K562 (cell line): ENCODE results near the gene NMBR. TPM values are rescaled to one million over a fixed set of nuclear protein-coding genes. Genes with fewer than 3 reads are reported as not detected.

Experiments
- ATAC-seq: fragments of 200-7000 bp; cut with Tn5 transposase; 3 replicates; pipeline ENCODE4 v1.9.1; 2020; ENCODE audit warnings: moderate library complexity
- BruUV-seq: library from RNA; stranded (reverse); fragments of 400-500 nt; replicated peaks from 2 replicates; lab custom pipeline; 2021; lab: Mats Ljungman, UMichigan
- CTCF ChIA-PET: fragments of 300-600 bp; formaldehyde crosslinking; extraction: SDS; loops from one replicate; lab custom pipeline; 2021; ENCODE audit warnings: low intra/inter-chr PET ratio; lab: Yijun Ruan, JAX
- POLR2A ChIA-PET: fragments of 300-600, 350-650 bp; sonication (Branson Sonifier 250); formaldehyde crosslinking; extraction: SDS; loops from one replicate; lab custom pipeline; 2021; ENCODE audit warnings: antibody characterized with exemption, inconsistent platforms; lab: Yijun Ruan, JAX
- DNase-seq, 4 experiments: peaks; one replicate each; pipeline versions ENCODE4 v3.0.0 to v3.0.0-alpha.2; 2011 to 2018; ENCODE audit warnings: low spot score in 3 of 4, mixed read lengths in 3 of 4; ENCODE audit errors: extremely low read depth in 1 of 4
- FAIRE-seq: peaks from 2 replicates; lab custom pipeline; 2011; peaks lifted over from hg19 to GRCh38; lab: Jason Lieb, UNC
- H2AFZ ChIP-seq: 2 replicates; pipeline ENCODE4 v1.6.0; 2011; ENCODE audit warnings: low read depth, low read length, control low read depth, inconsistent platforms
- H3K27ac ChIP-seq: fragments of 200-600 bp; 3 replicates; pipeline ENCODE4 v1.8.0; 2011; ENCODE audit warnings: low read depth, mild to moderate bottlenecking, control low read depth, inconsistent platforms, low read length, moderate library complexity, mixed read lengths; ENCODE audit errors: extremely low read depth
- H3K27me3 ChIP-seq, 2 experiments: fragments of 300-600 bp in 1 of 2; 2 replicates in 1 of 2; 3 replicates in 1 of 2; pipeline versions ENCODE4 v1.6.0 to v1.8.0; 2011; ENCODE audit warnings: inconsistent platforms in 2 of 2, low read length in 2 of 2, mild to moderate bottlenecking in 1 of 2, mixed read lengths in 1 of 2, moderate library complexity in 1 of 2; ENCODE audit not compliant: control insufficient read depth in 2 of 2, insufficient read depth in 2 of 2
- H3K36me3 ChIP-seq: fragments of 300-600 bp; 3 replicates; pipeline ENCODE4 v1.8.0; 2011; ENCODE audit warnings: mild to moderate bottlenecking, low read length, inconsistent platforms; ENCODE audit not compliant: control insufficient read depth, insufficient read depth
- H3K4me1 ChIP-seq, 2 experiments: fragments of 200-600 bp in 1 of 2; replicated peaks in 1 of 2; 2 replicates in 1 of 2; 3 replicates in 1 of 2; pipeline versions ENCODE4 v1.5.1 to v1.8.0; 2011; ENCODE audit warnings: inconsistent platforms in 2 of 2, low read length in 2 of 2, mild to moderate bottlenecking in 1 of 2, mixed read lengths in 1 of 2, moderate library complexity in 1 of 2; ENCODE audit not compliant: control insufficient read depth in 2 of 2, insufficient read depth in 2 of 2
- H3K4me2 ChIP-seq: 2 replicates; pipeline ENCODE4 v1.6.1; 2011; ENCODE audit warnings: low read length, control low read depth, inconsistent platforms, mixed read lengths; ENCODE audit not compliant: insufficient read depth
- H3K4me3 ChIP-seq: fragments of 200-600 bp; sonication (generic), shearing (Covaris generic); 2 replicates; pipeline ENCODE4 v1.5.1; 2016; ENCODE audit warnings: control low read depth, inconsistent platforms
- H3K79me2 ChIP-seq: fragments of 200-600 bp; 3 replicates; pipeline ENCODE4 v1.8.0; 2011; ENCODE audit warnings: low read length, inconsistent platforms; ENCODE audit not compliant: control insufficient read depth, insufficient read depth
- H3K9ac ChIP-seq, 2 experiments: 2 replicates each; pipeline versions ENCODE4 v1.6.0 to v1.6.1; 2011; ENCODE audit warnings: low read depth in 2 of 2, low read length in 2 of 2, control low read depth in 1 of 2, inconsistent platforms in 1 of 2, mild to moderate bottlenecking in 1 of 2, mixed read lengths in 1 of 2; ENCODE audit not compliant: insufficient read depth in 1 of 2
- H3K9me1 ChIP-seq: one replicate; pipeline ENCODE4 v1.6.0; 2011; ENCODE audit warnings: inconsistent platforms, mild to moderate bottlenecking, low read length, moderate library complexity; ENCODE audit not compliant: control insufficient read depth, insufficient read depth
- H3K9me3 ChIP-seq: replicated peaks from 2 replicates; pipeline ENCODE4 v1.5.1; 2011; ENCODE audit warnings: low read depth, low read length, inconsistent platforms; ENCODE audit not compliant: control insufficient read depth, insufficient read depth
- H4K20me1 ChIP-seq: replicated peaks from 2 replicates; pipeline ENCODE4 v1.6.1; 2011; ENCODE audit warnings: low read length, inconsistent platforms, mixed read lengths; ENCODE audit not compliant: control insufficient read depth, insufficient read depth
- LARP7 ChIP-seq: fragments of 450-650 bp; IDR thresholded peaks from 2 replicates; pipeline ENCODE4 v1.6.1; 2016
- NFIC ChIP-seq: fragments of 450-650 bp; IDR thresholded peaks from 2 replicates; pipeline ENCODE4 v1.6.1; 2017; ENCODE audit warnings: mild to moderate bottlenecking, inconsistent platforms
- NFIX ChIP-seq: fragments of 250-450 bp; sonication (Bioruptor Pico); IDR thresholded peaks from 2 replicates; pipeline ENCODE4 v1.4.0; 2020; ENCODE audit warnings: low read depth, mild to moderate bottlenecking, moderate library complexity
- NR0B1 ChIP-seq: fragments of 450-650 bp; IDR thresholded peaks from one replicate; pipeline ENCODE4 v1.6.1; 2018; ENCODE audit warnings: mild to moderate bottlenecking, moderate library complexity; ENCODE audit not compliant: partially characterized antibody
- WGBS: fragments of 100-300 bp; shearing (Covaris generic); methylation state at CpG from one replicate; pipeline ENCODE4 v1.1.6; 2016; ENCODE audit warnings: low coverage, mixed read lengths; ENCODE audit not compliant: insufficient coverage; ENCODE audit errors: missing lambda C conversion rate; 5-methylcytosine and 5-hydroxymethylcytosine counted together
- in situ Hi-C: fragments of 300-500 bp; cut with MboI; formaldehyde crosslinking; loops from 4 replicates; pipeline ENCODE4 v1.15.0; 2018; ENCODE audit warnings: inconsistent platforms, mixed read lengths
- intact Hi-C: fragments of 100-400 bp; cut with micrococcal nuclease; formaldehyde crosslinking; loops from 2 replicates; pipeline ENCODE4 v1.14.2; 2022
- polyA plus RNA-seq, 8 experiments: library from polyadenylated mRNA; depleted of rRNA in 4 of 8; stranded (reverse) in 5 of 8; unstranded in 3 of 8; fragments of >200 nt; fragmentation: Nextera tagmentation in 2 of 8; fragmentation: Illumina TruSeq in 1 of 8; extraction: Ambion mirVana in 2 of 8; extraction: Trizol in 1 of 8; gene quantifications; 2 replicates each; pipeline versions ENCODE4 v1.2.1 to v1.2.3, GENCODE V29; 2011 to 2014; ENCODE audit warnings: inconsistent platforms in 1 of 8, missing spikeins in 1 of 8
- total RNA-seq, 7 experiments: library from RNA; depleted of rRNA in 6 of 7; stranded (reverse); fragments of >200 nt in 6 of 7; fragmentation: Illumina TruSeq in 2 of 7; extraction: Trizol in 2 of 7; gene quantifications; 2 replicates each; pipeline versions ENCODE4 v1.2.1 to v1.2.3, GENCODE V29; 2011 to 2021; ENCODE audit warnings: low replicate concordance in 1 of 7
- TF ChIP-seq, protein P1 (sequence below): fragments of 450-650 bp; conservative IDR thresholded peaks from 2 replicates; pipeline ENCODE4 v1.6.1; 2016; ENCODE audit warnings: missing genetic modification characterization, low read depth, mild to moderate bottlenecking, control low read depth, missing compliant biosample characterization

NMBR gene
- total and polyA plus RNA-seq, 9 of the 15 experiments (the other 6 are each of a cell fraction or from before 2014, with no cell fraction given), result not detected

GRCh38 chr6:142192343-142192742 is 45.4 kb upstream of the NMBR start:
- Histone ChIP-seq H2AFZ (no peak overlapping the region), H3K4me1 (no peaks in the 10 kb centered on the region; a peak in 1 of 5 replicates), H3K4me3 (no peak overlapping the region), H3K9ac (no peak overlapping the region), H4K20me1 (no peaks in the 10 kb centered on the region), H3K79me2 (peaks cover 2% of the 10 kb centered on the region; the same call in 1 of the 3 replicates), H3K9me3 (no peaks in the 10 kb centered on the region), H3K9me1 (no peaks in the 10 kb centered on the region), H3K27ac (no peak overlapping the region), H3K27me3 (no peaks in the 10 kb centered on the region), H3K4me2 (no peak overlapping the region), H3K36me3 (peaks cover 13% of the 10 kb centered on the region; the same call in 2 of the 3 replicates)
- DNase-seq, result no peak
- in situ Hi-C loops, result no loop called here
- no peak for ATAC-seq
- TF ChIP-seq, protein P1, sequence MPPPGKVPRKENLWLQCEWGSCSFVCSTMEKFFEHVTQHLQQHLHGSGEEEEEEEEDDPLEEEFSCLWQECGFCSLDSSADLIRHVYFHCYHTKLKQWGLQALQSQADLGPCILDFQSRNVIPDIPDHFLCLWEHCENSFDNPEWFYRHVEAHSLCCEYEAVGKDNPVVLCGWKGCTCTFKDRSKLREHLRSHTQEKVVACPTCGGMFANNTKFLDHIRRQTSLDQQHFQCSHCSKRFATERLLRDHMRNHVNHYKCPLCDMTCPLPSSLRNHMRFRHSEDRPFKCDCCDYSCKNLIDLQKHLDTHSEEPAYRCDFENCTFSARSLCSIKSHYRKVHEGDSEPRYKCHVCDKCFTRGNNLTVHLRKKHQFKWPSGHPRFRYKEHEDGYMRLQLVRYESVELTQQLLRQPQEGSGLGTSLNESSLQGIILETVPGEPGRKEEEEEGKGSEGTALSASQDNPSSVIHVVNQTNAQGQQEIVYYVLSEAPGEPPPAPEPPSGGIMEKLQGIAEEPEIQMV (tag), result no peak
- TF ChIP-seq NFIX (CRISPR knock-in tag), result peak; percentile 96
- no peak for TF ChIP-seq LARP7
- TF ChIP-seq NR0B1, result no peak
- TF ChIP-seq NFIC, result peak; percentile 97
- POLR2A ChIA-PET, result no interaction called here
- CTCF ChIA-PET, result no interaction called here
- no peak for FAIRE-seq
- BruUV-seq, result no TSS peak
- 82% methylated on average over 1 of the region's 1 CpG for WGBS
- intact Hi-C loops, result no loop called here
